Measurements from ENCODE around the gene CHRNA4.

DNA sequence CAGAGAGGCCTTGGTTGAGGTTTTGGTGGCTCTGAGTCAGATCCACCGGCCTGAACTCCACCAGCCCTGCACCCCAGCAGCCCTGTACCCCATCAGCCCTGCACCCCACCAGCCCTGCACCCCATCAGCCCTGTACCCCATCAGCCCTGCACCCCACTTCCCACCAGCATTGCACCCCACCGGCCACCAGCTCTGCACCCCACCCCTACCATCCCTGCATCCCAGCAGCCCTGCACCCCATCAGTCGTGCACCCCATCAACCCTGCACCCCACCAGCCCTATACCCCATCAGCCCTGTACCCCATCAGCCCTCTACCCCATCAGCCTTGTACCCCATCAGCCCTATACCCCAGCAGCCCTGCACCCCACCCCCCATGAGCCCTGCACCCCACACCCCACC lies 14.3 kb upstream of the CHRNA4 start:
- TF ChIP-seq EP300 (IDR thresholded peaks at IDR 0.05; ENCODE audit: borderline replicate concordance in 1 of 2, low read depth in 1 of 2, low read length in 1 of 2) (no peak), RFX5 (IDR thresholded peaks at IDR 0.05; ENCODE audit: low read length) (no peak), FOXJ3 (CRISPR knock-in tag; IDR thresholded peaks at IDR 0.05) (no peak), NRF1 (IDR thresholded peaks at IDR 0.05; ENCODE audit: low read depth, low read length) (no peak), JUND (IDR thresholded peaks at IDR 0.05) (no peak), POLR2AphosphoS5 (IDR thresholded peaks at IDR 0.05; ENCODE audit: low read depth, low read length) (no peak), NFIC (IDR thresholded peaks at IDR 0.05; ENCODE audit: borderline replicate concordance) (no peak), FOXM1 (IDR thresholded peaks at IDR 0.05; ENCODE audit: low read depth) (no peak), ELF1 (IDR thresholded peaks at IDR 0.05) (no peak)
- TF ChIP-seq, protein P1, sequence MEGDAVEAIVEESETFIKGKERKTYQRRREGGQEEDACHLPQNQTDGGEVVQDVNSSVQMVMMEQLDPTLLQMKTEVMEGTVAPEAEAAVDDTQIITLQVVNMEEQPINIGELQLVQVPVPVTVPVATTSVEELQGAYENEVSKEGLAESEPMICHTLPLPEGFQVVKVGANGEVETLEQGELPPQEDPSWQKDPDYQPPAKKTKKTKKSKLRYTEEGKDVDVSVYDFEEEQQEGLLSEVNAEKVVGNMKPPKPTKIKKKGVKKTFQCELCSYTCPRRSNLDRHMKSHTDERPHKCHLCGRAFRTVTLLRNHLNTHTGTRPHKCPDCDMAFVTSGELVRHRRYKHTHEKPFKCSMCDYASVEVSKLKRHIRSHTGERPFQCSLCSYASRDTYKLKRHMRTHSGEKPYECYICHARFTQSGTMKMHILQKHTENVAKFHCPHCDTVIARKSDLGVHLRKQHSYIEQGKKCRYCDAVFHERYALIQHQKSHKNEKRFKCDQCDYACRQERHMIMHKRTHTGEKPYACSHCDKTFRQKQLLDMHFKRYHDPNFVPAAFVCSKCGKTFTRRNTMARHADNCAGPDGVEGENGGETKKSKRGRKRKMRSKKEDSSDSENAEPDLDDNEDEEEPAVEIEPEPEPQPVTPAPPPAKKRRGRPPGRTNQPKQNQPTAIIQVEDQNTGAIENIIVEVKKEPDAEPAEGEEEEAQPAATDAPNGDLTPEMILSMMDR (IDR thresholded peaks at IDR 0.05): no peak
- TF ChIP-seq, protein P2, sequence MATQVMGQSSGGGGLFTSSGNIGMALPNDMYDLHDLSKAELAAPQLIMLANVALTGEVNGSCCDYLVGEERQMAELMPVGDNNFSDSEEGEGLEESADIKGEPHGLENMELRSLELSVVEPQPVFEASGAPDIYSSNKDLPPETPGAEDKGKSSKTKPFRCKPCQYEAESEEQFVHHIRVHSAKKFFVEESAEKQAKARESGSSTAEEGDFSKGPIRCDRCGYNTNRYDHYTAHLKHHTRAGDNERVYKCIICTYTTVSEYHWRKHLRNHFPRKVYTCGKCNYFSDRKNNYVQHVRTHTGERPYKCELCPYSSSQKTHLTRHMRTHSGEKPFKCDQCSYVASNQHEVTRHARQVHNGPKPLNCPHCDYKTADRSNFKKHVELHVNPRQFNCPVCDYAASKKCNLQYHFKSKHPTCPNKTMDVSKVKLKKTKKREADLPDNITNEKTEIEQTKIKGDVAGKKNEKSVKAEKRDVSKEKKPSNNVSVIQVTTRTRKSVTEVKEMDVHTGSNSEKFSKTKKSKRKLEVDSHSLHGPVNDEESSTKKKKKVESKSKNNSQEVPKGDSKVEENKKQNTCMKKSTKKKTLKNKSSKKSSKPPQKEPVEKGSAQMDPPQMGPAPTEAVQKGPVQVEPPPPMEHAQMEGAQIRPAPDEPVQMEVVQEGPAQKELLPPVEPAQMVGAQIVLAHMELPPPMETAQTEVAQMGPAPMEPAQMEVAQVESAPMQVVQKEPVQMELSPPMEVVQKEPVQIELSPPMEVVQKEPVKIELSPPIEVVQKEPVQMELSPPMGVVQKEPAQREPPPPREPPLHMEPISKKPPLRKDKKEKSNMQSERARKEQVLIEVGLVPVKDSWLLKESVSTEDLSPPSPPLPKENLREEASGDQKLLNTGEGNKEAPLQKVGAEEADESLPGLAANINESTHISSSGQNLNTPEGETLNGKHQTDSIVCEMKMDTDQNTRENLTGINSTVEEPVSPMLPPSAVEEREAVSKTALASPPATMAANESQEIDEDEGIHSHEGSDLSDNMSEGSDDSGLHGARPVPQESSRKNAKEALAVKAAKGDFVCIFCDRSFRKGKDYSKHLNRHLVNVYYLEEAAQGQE (IDR thresholded peaks at IDR 0.05; ENCODE audit: low read depth, low read length): no peak

Data from SK-N-SH (cell line).